Subcutaneous adipose tissue (tissue), 4 donors: Measurements from ENCODE around the gene TBX1. TPM values are rescaled to one million over a fixed set of nuclear protein-coding genes. Genes with fewer than 3 reads are reported as not detected.

ENCODE experiments used
- total RNA-seq, 4 donors: library from RNA; depleted of rRNA; stranded (reverse); fragments of >200 nt; gene quantifications; one replicate each; pipeline ENCODE4 v1.1.0, GENCODE V29; 2016
- TF ChIP-seq, protein P1 (sequence below): fragments of 450-650 bp; IDR thresholded peaks from one replicate; pipeline ENCODE4 v1.5.1; 2016; ENCODE audit warnings: low read depth, mild to moderate bottlenecking, control low read depth, antibody characterized with exemption, moderate library complexity

TBX1 gene
- total RNA-seq, 4 donors from 2014 or later = 0.51 to 6.2 (median 1.8) TPM

GRCh38 chr22:19747551-19747950 is 13.0 kb upstream of the TBX1 start:
- TF ChIP-seq, protein P1, sequence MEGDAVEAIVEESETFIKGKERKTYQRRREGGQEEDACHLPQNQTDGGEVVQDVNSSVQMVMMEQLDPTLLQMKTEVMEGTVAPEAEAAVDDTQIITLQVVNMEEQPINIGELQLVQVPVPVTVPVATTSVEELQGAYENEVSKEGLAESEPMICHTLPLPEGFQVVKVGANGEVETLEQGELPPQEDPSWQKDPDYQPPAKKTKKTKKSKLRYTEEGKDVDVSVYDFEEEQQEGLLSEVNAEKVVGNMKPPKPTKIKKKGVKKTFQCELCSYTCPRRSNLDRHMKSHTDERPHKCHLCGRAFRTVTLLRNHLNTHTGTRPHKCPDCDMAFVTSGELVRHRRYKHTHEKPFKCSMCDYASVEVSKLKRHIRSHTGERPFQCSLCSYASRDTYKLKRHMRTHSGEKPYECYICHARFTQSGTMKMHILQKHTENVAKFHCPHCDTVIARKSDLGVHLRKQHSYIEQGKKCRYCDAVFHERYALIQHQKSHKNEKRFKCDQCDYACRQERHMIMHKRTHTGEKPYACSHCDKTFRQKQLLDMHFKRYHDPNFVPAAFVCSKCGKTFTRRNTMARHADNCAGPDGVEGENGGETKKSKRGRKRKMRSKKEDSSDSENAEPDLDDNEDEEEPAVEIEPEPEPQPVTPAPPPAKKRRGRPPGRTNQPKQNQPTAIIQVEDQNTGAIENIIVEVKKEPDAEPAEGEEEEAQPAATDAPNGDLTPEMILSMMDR = no peak

- TF ChIP-seq, protein P1 = no peak
Measured at GRCh38 chr22:19748139-19748538, 12.4 kb upstream of the TBX1 start.

DNA sequence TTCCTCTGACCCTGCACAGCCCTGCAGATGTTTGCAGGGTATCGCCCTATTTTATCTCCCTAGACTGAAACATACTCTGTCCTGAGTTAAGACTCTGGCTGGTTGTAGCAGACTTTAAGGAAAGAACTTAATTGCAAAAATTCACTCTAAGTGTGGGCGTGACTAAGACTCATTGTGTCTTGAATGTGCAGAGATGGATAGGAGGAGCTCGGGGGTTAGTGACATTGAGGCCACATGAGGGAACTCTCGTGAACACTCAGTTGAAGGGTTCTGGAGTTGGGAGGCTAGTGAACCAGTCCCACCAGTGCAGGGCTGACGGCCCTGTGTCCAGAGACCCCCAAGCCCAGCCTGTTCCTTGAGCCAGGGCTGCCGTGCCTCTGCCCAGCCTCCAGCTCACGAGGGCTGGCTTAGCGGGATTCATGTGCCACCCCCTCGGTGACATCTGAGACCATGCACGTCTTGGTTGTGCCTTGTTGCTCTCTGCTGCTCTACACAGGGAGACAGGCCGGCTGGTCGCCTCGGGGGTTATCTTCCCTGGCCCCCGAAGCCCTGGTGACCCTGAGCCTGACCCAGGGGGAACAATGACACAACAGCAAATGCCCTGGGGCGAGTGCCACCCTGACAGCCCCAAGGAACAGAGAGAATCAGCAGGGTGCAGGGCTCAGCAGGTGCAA is 11.4 kb upstream of the TBX1 start:
- TF ChIP-seq, protein P1 = no peak

DNA sequence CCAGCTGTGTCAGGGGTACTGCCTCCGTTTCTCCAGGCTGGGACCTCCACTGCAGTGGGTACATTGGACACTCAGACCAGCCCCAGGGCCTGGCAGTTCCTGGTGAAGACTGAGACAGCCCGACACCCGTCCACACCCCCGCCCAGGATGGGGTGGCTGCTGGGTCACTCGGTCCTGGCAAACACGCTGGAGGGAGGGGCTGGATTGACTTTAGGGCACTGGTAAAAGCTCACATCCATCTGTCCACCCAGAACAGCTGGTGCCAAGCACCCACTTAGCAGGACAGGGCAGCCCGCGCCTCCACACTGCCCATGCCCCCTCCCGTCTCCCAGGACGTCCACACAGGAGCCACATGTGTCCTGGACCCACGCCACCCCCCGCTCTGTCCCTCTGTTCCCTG is 10.7 kb upstream of the TBX1 start:
- TF ChIP-seq, protein P1 = no peak

GRCh38 chr22:19750507-19751490 is 9.8 kb upstream of the TBX1 start:
- TF ChIP-seq, protein P1 = no peak

DNA sequence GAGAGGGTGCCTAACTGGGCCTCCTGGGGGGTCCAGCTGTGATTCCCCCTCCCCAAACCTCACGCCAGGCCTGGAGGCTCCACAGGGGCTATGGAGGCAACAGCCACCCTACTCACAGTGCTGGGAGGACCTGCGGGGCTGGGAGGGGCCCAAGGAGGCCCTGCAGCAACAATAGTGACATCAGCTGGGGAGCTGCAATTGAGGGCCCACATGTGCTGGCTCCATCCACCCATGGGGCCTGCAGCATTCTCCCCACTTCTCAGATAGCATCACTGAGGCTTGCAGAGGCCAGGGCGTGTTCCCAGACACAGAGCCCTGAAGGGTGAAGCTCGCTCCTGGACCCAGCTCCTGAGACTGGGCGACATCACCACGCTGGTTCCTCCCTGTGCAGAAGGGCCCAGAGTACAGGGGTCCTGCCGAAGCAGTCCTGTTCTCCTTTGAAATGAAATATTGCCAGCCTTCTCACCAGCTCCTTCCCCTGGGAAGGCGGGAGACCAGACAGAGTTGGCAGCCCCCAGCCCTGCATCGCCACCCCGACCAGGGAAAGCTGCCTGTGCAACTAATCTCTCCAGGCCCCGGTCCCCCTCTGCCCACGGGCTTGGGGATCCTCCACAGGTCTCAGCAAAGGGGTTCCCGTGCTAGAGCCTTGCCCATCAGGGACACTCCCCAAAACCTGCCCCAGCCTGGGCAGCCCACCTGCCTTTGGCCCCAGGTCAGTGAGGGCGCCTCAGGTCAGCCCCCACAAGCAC is 8.9 kb upstream of the TBX1 start:
- TF ChIP-seq, protein P1 = no peak
